GM18858 (cell line): ENCODE data around the gene RNLS.

Source experiments
- ATAC-seq: cut with Tn5 transposase; IDR thresholded peaks from one replicate; pipeline ENCODE4 v1.9.1; 2021; ENCODE audit not compliant: unreplicated experiment

RNLS gene

DNA sequence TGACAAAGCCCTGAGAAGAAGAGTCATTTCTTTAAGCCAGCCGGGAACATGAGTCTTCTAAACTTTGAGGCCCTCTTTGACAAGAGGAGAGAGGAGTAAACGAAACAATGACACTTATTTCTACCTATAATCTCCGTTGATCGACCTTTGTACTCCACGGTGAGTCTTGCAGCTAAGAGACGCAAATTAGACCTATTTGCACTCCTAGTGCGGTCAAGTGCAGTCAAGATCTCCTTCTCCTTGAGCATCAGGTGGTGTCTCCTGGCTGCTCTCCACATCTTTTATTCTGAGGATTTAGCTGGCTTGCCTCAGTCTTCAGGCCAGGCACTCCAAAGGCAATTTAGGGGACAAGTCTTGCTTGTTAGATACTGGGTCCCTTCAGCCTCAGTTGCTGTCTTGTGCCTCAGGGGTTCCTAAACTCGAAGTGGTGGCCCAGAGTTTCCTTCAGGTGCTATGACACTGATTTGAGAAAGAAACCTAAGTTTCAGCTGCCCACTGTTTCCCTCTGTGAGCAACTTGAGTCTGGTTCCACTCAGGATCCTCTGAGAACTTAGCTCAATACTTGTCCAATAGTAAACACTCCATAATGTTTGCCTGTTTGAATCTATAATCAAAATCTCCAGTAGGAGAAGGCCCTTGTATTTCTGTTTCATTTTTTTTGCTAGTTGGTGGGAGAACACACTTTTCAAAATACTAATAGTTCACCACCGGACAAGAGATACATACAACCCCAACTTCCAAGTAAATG, 312.9 kb downstream of the RNLS start:
- no peak for ATAC-seq

DNA sequence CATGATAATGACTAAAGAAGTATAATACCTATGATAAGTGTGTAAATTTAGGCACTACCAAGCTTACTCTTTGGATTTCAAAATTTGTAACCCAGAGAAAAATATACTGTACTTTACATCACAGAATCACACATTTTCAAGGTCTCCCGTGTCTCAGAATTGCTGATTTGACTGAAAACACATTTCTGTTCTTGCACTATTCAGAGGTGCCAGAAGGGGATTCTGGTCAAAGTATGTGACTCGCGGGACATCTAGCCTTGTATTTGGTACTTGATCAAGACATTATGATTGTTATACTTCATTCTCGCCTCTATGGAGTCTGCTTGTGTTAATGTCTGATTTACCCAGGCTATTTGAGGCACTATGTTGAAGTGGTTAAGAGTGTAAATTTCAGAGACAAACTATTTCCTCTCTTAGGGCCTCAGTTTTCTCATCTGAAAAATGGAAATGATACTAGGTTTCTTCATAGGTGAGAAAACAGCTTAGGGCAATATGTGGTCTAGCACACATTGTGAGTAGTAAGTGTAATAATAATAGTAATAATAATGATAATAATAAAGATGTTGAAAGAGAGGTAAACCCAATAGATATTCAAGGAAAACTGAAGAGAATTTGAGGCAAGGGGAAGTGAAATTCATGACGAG, 320.4 kb downstream of the RNLS start:
- ATAC-seq: no peak

DNA sequence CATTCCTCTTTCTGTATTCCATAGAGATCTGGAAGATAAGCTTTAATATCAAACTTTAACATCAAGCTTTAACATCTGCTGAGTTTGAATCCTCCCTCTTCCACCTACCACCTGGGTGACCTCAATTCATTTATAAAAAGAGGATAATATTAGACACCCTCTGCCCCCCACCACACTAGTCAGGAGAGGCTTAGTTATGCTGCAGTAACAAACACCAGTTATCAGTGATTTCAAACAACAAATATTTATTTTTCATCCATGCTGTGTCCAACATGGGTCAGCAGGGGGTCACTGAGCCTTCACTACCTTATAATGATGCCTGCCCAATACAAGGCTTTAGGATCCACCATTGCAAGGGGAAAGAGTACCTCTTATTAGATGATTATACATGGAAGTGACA, 322.0 kb downstream of the RNLS start:
- ATAC-seq: no peak

DNA sequence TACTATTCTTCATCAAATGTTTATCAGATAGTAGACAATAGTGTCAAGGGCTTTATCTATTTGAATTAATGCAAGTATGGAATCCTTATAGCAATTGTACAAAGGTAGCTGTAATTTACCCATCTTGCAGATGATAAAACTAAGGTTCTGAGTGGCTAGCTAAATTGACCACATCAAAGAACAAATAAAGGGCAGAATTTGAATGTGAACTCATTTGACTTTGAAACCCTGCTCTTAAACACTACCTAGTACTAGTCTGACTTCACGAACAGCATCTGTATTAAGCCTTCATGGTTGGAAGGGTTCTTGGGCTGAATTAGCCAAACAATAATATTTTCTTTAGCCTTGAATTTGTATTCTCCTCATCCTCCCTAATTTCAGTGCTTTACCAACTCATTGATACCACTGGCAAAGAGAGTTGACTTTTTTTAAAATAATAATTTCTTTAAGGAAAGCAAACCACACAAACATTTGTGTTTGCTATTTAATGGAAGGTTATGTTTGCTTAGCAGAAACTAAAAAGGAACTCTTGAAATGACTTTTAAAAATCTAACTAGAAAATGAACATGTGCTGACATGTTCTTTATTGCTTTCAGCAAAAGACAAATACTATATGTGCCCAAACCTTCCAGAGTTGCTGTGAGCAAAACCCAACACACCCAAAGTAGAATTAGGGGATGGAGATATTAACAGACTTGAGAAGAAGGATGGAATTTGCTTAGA, 322.6 kb downstream of the RNLS start:
- ATAC-seq: no peak

DNA sequence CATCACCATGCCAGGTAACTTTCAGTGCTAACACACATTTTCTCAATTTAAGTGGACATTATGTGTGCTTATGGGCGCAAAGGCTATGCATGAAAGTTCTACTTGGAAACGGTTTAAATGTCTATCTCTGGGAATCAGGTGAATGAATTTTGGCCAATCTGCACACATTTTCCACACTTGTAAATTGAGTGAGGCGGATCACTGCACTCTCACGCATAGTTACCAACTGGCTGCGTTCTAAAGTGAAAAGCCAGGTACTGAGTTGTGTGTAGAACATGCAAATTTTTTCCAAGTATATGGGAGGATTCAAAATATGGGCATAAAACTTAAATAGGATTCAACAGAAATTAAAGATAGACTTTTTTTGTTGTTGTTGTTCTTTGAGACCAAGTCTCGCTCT, 323.7 kb downstream of the RNLS start:
- no peak for ATAC-seq

DNA sequence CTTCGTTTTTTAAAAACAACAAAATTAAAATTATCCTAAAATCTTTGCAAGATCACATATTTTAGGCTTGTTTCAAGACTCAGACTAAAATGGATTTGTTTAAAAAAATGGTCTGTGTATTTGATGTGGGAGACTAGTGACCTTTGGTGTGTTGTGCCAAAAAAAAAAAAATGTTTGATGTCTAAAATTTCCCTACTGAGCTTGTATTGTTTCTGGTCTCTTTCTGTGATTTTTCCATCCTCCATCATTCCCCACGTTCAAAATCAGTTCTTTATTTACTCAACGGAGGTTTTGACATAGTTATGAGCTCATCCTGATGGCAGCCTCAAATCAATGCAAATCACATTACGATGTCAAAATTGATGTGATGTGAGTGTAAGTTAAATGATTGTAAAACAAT, 326.2 kb downstream of the RNLS start:
- no peak for ATAC-seq

DNA sequence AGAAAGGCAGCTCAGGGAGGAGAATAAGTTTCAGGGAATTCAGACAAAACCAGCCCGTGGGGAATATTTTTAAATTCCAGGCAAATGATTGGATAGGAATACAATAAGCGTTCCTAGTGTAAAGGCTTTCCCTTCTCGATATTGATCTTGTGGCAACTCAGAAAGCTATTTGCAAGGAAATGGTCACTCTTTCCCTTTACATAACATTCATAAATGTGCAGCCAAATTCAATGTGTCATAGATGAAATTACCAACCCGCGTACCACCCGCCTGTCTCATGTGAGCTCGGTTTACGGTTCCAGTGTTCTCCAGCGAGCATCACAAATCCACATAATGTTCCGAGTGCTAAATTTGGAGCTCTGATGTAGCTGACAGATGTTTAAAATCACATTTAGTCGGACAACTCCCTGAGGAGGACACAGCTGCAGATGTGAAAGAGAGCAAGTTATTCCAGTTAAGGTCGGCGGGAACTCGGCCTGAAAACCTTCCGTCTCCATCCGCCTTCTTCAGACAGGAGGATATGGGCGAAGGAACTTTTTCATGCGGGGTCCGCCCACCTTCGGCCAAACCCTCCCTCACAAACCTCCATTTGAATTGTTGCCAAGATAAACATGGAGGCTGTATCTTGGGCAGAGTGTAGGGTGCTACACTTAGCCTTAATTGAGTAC, 327.0 kb downstream of the RNLS start:
- ATAC-seq: no peak

DNA sequence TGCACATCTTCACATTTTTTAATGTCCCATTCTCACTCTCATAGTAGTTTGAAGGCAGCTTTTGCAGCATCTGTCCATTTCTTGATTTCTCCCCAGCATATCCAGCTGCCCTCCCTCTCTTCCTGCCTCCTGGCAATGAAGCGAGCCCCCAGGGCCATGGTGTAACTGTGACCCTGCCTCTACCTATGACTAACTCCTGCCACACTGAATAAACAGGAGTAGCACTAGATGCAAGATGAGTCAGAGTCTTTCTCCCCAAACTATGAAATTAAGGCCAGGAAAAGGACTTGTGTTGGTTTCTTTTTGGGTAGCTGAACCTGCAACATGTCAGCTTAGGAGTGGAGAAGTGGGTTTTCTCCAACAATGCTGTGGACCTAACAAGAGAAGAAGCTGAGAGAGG, 329.0 kb downstream of the RNLS start:
- no peak for ATAC-seq

DNA sequence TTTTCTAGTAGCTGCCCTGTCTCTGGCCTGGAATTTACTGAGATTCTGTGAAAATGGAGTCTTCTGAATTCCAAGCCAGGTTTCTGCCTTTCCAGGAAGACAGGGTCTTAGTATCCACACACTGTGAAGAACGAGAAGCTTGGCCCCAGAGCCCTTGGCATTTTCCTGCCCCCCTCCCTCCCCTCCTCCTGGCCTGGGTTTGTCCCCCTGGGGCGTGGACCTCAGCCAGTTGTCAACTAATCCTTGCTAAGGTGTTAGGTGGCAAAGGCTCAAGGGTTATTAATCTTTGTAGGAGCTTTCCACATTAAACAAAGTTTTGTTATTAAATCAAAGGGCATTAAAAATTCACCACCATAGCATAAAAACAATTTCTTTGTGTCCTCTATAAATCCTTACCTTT, 329.5 kb downstream of the RNLS start:
- ATAC-seq: no peak

DNA sequence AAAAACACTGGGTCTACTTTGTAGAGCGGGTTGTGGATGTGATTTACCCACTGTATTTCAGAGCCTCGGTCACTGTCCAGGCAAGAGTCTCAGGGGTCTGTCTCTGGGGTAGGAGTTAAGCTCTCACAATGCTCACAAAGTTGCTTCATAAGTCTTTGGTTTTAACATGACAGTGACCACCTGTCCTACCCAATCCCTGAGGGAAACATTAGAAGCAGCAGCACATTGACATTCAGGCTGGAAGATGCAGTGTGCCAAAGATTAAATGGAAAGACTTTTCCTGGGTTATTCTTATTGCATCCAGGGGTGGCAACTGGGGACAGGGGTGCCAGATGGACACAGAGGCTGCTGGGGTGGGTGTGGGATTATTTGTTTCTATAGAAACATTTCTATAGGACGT, 330.0 kb downstream of the RNLS start:
- no peak for ATAC-seq

DNA sequence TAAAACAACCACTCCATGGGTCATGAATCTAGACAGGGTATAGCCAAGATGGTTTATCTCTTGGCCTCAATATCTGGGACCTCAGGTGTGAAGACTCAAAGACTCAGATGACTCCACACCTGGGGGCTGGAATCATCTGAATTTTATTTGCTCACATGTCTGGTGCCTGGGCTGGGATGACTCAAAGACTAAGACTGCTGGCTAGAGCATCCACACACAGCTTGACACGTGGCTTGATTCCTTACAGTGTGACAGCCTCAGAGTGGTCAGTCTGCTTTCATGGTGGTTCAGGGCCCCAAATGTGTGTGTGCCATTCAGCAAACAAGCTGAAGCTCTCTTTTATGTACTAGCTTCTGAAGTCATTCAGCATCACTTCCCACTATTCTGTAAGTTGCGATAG, 333.7 kb downstream of the RNLS start:
- no peak for ATAC-seq

DNA sequence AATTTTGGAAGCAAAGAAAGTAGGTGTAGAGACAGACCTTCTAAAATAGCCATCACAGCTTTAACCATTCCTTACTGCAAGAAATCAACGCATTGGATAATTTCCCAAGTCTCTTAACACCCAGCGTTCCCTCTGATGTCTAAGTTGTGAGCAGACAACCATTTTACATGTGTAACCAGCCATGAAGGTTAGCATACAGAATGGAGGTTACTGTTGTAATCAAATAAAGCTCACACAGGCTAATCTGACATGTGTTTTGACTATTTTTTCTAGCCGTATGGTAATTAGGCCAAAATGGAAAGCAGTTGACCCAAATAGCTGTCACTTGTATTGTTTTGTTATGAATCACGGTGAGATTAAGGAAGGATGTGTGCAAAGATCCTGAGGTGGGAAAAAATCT, 336.4 kb downstream of the RNLS start:
- ATAC-seq: no peak

DNA sequence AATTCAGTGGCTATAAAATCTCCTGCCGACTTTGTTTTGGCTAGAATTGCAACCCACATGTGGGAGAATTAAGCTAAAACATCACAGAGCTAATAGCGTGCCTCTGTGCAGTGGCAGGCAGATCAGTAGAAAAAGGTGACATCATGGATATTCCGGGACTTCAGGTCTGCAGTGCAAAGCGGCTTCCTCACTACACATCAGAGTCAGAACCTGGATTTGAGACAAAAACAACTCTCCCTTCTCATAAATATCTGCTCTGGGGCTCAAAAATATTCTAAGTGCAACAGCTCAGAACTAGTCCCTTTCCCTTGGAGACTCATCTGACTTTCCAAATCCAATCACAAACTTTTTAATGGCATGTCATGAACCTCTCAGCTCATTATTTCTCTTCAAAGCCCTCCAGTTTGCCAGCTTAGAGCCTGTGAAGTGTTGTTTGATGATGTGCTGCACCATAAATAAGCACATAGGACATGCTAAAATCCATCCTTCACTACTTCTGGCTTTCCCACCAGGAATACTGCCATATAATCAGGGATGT, 337.1 kb downstream of the RNLS start:
- no peak for ATAC-seq

DNA sequence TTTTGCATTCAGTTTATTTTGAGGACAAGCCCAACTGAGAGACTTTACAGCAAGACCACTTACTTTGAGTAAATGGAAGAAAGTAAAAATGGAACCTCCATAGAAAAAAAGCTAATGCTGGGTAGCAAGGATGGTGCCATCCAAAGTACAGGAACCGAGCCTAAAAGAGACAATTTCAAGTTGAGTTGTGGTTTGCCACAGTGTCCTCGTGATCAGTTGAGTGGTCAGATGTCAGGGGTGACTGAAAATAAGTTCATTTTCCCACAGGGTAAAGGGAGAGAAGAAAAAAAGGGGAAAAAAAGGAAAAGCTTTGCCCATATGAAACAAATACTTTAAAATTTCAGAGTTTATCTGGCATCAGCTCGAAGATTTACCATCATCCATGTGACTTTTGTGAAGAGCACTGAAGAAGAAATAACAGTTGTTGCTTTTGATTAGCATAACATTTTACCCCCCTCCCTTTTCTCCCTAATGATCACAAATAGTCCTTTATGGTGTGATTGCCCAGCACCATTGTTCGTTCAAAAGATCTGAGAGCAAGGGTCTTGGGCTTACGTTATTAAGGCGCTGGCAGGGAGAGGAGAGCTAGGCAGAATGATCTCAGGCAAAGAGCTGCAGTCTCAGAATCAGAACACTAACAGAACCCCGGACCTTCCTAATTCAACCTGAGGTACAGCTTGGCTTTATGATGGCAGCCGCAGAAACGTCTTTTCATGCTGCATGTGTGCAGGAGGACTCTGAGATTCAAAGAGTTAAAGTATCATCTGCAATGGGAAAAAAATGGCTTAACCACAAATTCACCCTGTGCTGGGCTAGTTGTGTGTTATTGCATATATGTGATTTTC, 338.1 kb downstream of the RNLS start:
- ATAC-seq: no peak

DNA sequence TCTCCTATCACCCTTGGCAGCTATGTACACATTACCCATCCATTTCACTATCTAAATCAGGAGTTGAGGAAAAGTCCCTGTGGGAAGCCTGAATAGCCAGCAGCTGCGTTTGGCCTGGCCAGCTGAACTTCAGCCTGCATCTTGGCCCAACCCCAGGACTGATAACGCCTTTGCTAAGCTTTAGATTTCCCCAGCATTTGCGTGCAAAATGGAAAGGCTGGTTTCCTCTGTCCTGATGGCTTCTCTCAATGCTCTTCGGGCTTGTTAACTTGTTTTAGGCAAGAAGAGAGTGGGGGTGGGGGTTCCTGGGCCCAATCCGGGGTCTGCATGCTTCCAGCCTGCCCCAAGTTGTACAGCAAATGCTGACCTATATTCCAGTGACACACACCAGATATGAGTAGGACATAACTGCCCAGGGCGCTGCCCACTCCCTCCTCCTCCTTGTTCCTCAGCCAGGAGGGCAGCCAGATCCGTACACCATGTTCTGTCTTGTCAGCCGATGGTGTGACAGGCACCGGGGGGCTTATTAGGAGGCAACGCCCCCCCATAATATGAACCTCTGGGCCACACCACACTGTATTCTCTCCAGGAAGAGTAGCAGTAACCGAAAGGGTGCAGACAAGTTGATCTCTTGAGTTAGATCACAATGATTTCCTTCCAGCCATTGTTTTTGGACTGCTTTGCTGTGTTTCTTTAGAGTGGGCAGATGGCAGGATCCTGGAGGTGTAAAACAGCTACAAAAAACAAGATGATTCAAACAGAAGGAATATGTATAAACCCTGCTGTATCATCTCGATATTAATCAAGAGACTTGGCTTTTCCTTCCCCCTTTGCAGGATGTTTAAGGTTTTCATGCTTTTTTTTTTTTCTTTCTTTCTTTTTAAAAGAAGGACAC, 339.0 kb downstream of the RNLS start:
- ATAC-seq: no peak

DNA sequence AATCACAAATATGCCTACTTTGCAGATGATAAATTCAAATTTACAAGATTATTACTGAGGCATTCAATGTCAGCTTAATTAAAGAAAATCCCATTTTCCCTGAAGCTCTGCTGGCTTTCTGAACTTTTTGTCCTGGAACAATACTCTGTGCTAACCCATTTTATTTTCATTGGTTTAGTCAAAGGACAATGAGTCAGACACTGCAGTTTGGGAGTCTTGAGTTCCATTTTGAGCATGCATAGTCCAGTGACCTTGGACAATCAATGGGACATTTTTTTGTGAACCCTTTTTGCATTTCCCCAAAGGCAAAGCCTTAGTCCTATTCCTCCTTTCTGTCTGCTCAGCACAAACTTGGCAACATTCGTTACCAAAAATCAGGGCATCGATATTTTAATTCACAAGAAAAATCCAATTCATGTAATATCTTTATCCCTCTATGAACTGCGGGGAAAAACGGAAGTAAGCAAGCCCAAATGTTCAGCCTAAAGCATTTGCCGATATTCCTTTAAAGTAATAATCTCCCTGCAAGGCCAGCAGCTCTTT, 339.8 kb downstream of the RNLS start:
- no peak for ATAC-seq

DNA sequence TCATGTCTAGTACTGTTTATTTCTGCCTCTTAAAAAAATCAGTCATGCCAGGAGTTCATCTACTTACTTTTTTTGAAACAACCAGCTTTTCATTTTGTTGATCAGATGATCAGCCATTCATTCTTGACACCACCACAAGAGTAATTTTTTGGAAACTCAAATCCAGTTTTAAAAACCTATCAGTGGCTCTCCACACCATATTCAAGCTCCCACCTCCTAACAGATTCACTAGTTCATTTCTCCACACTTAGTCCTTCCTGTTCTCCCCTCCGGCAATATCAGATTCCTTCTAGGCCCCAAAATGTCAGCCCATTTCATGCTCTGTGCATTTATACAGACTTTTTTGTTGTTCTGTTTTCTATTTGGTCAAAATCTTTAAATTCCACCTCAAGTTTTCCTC, 341.6 kb downstream of the RNLS start:
- ATAC-seq: no peak

DNA sequence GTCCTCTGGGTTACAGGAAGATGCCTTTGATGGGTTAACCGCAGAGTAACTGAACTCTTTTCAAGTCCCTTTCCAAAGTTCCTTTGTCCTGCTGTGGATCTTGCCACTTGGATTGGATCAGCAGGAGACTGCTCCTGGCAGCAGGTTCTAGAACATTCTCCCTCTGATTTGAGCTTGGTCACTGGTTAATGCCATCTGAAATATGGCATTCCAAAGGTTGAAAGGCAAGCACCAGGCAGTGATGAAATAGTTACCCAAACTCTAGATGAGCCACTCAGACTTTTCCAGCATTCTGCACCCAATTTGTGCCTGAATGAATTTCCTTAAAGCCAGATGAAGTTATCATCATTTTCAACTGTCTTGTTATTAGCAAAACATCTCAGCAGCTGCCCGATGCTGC, 343.9 kb downstream of the RNLS start:
- ATAC-seq: no peak

DNA sequence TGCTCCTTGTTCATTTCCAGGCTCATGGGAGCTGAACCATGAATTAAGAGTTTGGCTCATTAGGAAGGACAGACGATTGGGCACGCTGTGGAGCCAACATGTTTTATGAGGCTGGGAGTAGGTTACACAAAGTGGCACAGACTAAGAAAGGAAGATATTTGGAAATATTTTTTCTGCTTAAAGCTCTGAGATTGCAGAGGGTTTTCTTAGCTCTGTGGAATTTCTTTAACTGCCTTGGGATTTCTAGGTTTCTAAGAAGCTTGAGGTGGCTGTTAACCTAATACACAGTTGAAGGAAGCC, 344.6 kb downstream of the RNLS start:
- no peak for ATAC-seq
